ENCODE results near the gene FAIM.

FAIM gene

GRCh38 chr3:138608322-138609135 is at the start of gene FAIM:
Gene FAIM (plus strand): TSS chr3:138608771. CDS start chr3:138619727, 10,956 bp downstream.
- no peak for TF ChIP-seq GATA3 (IDR thresholded peaks at IDR 0.05; ENCODE audit: low read depth, low read length)
- no peak for TF ChIP-seq GATA2 (IDR thresholded peaks at IDR 0.05; ENCODE audit: low read depth, low read length)

DNA sequence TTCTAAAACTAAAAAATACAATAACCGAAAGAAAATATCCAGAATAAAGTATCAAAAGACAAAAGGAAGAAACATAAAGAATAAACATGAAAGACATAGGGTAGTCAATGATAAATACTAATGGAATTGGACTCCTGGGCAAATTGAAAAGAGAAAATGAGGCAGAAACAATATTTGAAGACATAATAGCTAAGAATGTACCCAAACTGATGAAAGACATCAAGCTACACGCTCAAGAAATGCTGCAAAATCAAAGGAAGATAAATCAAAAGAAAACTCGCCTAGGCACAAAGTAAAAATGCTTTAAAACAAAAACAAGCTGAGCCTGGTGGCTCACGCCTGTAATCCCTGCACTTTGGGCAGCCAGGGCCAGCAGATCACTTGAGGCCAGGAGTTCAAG is 49.4 kb upstream of the FAIM start:
- TF ChIP-seq GATA3 (IDR thresholded peaks at IDR 0.05; ENCODE audit: low read depth, low read length) (no peak), GATA2 (IDR thresholded peaks at IDR 0.05; ENCODE audit: low read depth, low read length) (no peak)

GRCh38 chr3:138560501-138560900 is 48.1 kb upstream of the FAIM start:
- no peak for TF ChIP-seq GATA2 (IDR thresholded peaks at IDR 0.05; ENCODE audit: low read depth, low read length)
- no peak for TF ChIP-seq GATA3 (IDR thresholded peaks at IDR 0.05; ENCODE audit: low read depth, low read length)

DNA sequence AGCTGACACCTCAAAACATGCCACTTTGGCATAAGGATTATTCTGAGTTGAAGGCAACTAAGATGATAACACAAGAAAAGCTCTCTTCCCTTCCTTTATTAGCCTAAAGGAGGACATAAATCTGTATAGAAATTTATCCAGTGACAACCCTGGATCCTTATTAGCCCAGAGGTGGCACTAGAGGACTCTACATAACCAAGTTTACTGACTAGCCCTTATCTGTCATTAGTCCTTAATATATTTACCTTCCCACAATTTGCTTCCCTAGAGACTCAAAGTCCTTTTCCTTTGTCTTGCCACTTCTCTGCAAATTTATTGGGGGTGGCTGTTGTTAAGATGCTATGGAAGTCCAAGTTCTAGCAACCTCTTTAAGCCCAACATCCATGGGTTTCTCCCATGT is 41.2 kb upstream of the FAIM start:
- TF ChIP-seq GATA2 (IDR thresholded peaks at IDR 0.05; ENCODE audit: low read depth, low read length) (no peak), GATA3 (IDR thresholded peaks at IDR 0.05; ENCODE audit: low read depth, low read length) (no peak)

- no peak for TF ChIP-seq GATA2 (IDR thresholded peaks at IDR 0.05; ENCODE audit: low read depth, low read length)
- TF ChIP-seq GATA3 (IDR thresholded peaks at IDR 0.05; ENCODE audit: low read depth, low read length) = no peak
These were observed 39.5 kb upstream of the FAIM start for GRCh38 chr3:138569090-138569489.

DNA sequence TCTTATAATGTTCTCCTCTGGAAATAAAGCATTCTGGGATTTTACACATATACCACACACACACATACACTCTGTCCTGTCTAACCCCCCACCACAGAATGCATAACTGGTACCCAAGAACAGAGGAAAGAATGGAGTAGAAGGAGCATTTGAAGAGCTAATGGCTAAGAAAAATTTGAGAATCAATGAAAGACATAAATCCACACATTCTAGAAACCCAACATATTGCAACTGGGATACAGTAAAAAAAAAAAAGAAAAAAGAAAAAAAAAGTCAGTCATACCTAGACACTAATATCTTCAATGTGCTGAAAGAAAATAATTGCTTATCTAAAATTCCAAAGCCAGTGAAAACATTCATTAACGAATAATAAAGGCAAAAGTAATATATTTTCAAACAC is 35.4 kb upstream of the FAIM start:
- no peak for TF ChIP-seq GATA3 (IDR thresholded peaks at IDR 0.05; ENCODE audit: low read depth, low read length)
- no peak for TF ChIP-seq GATA2 (IDR thresholded peaks at IDR 0.05; ENCODE audit: low read depth, low read length)

DNA sequence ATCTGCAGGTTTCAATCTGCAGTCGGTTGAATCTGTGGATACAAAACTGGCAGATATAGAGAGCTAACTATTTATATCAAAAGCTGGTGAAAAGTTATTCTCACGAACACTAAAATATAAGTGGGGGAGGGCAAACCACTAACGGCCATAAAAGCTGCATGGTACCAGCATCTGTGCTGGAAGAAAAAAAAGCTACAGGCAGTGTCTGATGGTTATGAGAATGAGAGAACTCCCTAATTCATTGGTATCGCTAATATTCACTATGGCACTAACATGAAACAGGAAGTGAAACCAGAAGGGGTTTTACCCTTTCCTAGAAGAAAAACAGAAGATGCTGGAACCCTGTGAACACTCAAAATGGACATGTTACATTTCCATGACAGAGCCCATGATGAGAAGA is 30.4 kb upstream of the FAIM start:
- no peak for TF ChIP-seq GATA3 (IDR thresholded peaks at IDR 0.05; ENCODE audit: low read depth, low read length)
- no peak for TF ChIP-seq GATA2 (IDR thresholded peaks at IDR 0.05; ENCODE audit: low read depth, low read length)

GRCh38 chr3:138578961-138579574 is 29.5 kb upstream of the FAIM start:
- TF ChIP-seq GATA3 (IDR thresholded peaks at IDR 0.05; ENCODE audit: low read depth, low read length) (no peak), GATA2 (IDR thresholded peaks at IDR 0.05; ENCODE audit: low read depth, low read length) (no peak)

DNA sequence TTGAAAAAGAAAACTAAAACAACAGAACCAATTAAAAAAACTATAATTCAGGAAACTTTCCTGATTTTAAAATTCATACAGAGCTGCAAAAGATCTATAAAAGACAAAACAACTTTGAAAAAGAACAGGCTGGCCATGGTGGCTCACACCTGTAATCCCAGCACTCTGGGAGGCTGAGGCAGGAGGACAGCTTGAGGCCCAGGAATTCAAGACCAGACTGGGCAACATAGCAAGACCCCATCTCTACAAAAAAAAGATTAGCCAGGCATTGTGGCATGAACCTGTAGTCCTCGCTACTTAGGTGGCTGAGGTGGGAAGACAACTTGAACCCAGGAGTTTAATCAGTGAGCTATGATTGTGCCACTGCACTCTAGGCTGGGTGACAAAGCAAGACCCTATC is 21.2 kb upstream of the FAIM start:
- TF ChIP-seq GATA2 (IDR thresholded peaks at IDR 0.05; ENCODE audit: low read depth, low read length) (no peak), GATA3 (IDR thresholded peaks at IDR 0.05; ENCODE audit: low read depth, low read length) (no peak)

DNA sequence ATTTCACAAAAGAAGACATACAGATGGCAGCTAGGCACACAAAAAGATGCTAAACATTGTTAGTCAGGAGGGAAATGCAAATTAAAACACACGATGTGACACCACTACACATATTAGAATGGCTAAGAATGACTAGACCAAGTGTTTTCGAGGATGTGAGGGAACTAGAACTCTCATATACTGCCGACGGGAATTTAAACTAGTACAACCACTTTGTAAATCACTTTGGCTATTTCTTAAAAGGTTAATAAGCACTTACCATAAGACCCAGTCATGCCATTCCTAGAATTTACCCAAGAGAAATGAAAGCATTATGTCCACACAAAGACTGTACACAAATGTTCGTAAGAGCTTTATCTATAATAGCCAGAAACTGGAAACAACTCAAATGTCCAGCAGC is 20.1 kb upstream of the FAIM start:
- TF ChIP-seq GATA3 (IDR thresholded peaks at IDR 0.05; ENCODE audit: low read depth, low read length) = no peak
- no peak for TF ChIP-seq GATA2 (IDR thresholded peaks at IDR 0.05; ENCODE audit: low read depth, low read length)

DNA sequence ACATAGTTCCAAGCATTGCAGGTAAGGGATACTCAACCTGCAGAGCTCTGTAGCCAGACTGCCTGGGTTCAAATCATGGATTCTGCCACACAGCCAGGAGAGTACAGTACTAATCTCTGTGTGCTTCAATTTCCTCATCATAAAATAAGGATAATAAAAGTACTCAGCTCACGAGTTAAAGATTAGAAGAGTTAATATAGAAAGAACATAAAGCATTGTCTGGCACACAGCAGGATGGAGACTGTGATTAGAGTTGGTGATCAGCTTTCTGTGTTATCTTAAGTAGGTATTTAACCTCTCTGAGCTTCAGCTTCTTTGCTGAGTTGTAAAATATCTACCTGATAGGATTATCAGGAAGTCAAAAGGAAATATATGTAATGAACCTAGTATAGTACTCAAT is 17.2 kb upstream of the FAIM start:
- TF ChIP-seq GATA2 (IDR thresholded peaks at IDR 0.05; ENCODE audit: low read depth, low read length) = no peak
- TF ChIP-seq GATA3 (IDR thresholded peaks at IDR 0.05; ENCODE audit: low read depth, low read length) = no peak

DNA sequence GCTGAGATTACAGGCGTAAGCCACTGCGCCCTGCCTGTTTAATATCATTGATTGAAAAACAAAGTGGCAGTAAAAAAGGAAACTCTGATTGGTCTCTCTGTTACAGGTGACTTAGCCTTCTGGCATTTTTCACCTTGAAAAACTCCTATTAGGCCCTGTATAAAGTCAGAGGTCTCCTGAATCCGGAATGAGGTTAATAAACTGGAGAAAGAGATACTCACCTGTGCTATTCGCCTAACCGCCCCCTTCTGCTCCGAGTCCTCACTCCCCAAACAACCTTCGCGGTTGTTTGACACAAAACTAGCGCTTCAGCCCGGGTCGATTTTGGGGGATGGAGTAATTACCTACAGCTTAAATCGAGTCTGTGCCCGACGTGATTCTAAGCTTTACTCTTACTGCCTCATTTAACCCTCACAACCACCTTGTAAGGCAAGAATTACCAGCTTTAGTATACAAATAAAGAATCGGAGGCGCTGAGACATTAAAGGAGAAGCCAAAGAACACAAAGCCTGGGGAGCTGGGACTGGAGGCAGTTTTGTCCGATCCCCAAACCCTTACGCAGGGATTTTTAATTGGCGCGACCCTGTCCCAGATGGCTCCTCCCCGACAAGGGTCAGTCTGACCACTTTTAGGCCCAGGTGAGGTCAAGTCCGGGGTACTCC is 15.0 kb upstream of the FAIM start:
- TF ChIP-seq GATA2 (IDR thresholded peaks at IDR 0.05; ENCODE audit: low read depth, low read length) = no peak
- TF ChIP-seq GATA3 (IDR thresholded peaks at IDR 0.05; ENCODE audit: low read depth, low read length) = no peak

GRCh38 chr3:138594150-138594934 is 14.2 kb upstream of the FAIM start, which contains the start of gene CEP70:
Gene CEP70 (minus strand): TSS chr3:138594260. CDS start chr3:138572927, 21,333 bp downstream.
- TF ChIP-seq GATA3 (IDR thresholded peaks at IDR 0.05; ENCODE audit: low read depth, low read length) (no peak), GATA2 (IDR thresholded peaks at IDR 0.05; ENCODE audit: low read depth, low read length) (no peak)
